ENCODE measurements around the gene MYCT1. TPM values are rescaled to one million over a fixed set of nuclear protein-coding genes. Genes with fewer than 3 reads are reported as not detected.
"Not testable (repeated sequence)": the region's sequence is repeated elsewhere in the genome, so short reads cannot be mapped to it uniquely, and the experiment has no call there.

MYCT1 gene, protein sequence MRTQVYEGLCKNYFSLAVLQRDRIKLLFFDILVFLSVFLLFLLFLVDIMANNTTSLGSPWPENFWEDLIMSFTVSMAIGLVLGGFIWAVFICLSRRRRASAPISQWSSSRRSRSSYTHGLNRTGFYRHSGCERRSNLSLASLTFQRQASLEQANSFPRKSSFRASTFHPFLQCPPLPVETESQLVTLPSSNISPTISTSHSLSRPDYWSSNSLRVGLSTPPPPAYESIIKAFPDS
- 112 and 156 TPM in 2 replicates for total RNA-seq

DNA sequence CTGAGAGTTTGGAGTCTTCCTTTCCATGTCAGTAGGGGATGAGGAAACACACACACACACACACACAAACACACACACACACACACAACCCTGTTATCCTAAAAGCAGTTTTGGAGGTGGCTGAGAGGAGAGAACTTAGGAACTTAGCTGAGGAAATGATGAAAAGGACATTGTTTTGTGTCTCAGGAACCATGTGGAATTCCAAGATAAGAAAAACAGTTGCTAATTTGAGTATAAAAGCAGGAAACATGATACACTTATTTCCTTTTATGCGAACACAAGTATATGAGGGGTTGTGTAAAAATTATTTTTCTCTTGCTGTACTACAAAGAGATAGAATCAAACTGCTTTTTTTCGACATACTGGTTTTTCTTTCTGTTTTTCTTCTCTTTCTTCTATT, at the start of gene MYCT1:
Gene MYCT1 (plus strand): TSS at position 264 of the 400 bp plus-strand sequence. CDS start 6 bp downstream, at position 270.
- DNase-seq (ENCODE audit: extremely low read depth, low read depth, low spot score), result peak; percentile 99

DNA sequence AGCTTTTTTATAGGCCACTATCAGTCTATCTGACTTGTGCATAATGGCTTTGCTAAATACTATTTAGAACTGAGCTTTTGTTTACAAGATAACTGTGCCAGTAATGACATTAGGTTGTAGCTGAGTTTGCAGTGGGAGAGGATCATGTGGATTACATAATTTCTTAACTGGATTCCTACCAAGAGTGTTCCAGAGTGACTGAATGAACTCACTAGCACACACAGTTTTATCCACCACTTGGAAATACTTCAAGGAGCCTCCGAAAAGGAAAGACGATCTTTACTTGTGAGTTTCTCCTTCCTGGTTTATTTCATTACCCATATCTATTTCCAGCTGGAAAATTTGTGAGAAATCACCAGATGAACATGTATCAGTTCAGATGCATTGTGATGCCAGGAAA, 49.6 kb upstream of the MYCT1 start:
- no peak for DNase-seq (ENCODE audit: extremely low read depth, low read depth, low spot score)

DNA sequence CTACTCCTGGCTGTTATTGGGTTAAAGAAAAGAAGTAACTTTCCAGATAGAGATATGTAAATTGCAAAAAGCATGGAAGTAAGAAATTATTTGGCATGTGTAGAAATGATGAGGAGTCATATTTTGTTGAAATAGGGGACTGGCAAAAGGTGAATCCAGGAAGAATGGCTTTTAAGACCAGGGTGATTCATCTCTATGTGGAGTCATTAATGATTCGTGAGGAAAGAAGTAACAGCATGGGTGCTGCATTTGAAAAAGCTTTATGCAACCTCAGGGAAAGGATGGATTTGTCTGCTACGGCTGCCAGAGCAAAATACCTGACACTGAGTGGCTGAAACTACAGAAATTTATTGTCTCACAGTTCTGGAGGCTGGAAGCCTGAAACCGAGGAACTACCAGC, 45.7 kb upstream of the MYCT1 start:
- no peak for DNase-seq (ENCODE audit: extremely low read depth, low read depth, low spot score)

DNA sequence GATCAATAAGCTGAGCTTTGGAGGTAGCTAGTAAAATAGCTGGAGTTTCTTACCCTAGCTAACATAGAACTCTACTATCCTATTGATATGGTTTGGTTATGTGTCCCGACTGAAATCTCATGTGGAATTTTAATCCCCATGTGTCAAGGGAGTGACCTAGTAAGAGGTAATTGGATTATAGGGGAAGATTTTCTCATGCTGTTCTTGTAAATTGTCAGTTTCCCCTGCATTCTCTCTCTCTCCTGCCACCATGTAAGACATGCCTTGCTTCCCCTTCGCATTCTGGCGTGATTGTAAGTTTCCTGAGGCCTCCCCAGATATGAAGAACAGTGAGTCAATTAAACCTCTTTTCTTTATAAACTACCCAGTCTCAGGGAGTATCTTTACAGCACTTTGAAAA, 35.9 kb upstream of the MYCT1 start:
- DNase-seq (ENCODE audit: extremely low read depth, low read depth, low spot score), result no peak

DNA sequence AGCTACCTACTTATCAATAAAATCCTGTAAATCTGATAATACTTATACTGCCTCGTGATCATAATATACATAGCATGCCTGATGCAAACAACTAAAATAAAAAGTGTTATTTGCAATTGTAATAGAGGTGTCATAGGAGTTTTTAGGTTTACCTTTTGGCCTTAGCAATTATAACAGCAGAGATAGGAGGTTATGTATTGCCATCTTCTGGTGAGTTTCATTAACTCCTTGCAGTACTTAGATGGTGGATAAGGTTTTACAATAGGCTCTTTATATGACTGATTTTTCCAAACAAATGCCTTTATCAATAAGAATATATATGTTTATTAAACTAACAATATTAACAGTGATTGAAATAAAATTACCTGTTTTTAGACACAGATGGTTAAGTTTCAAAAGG, 27.8 kb upstream of the MYCT1 start:
- DNase-seq (ENCODE audit: extremely low read depth, low read depth, low spot score), result no peak

DNA sequence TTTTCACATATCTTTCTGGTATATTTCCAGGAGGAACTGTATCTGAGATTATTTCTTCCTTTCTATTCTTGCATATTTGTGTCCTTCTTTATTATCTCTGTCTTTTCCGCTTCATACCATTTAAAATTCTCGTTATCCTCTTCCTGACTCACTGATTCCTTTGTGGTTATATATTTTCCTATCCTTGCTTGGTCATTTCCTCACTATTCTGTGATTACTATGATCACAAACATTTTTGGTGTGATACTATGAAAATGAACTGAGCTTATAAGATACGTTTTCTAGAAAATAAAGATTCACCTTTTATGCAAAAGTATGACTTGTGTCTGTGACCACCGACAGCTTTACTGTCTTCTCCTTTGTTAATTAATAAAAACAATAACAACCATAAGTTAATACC, 26.5 kb upstream of the MYCT1 start:
- DNase-seq (ENCODE audit: extremely low read depth, low read depth, low spot score), result no peak

DNA sequence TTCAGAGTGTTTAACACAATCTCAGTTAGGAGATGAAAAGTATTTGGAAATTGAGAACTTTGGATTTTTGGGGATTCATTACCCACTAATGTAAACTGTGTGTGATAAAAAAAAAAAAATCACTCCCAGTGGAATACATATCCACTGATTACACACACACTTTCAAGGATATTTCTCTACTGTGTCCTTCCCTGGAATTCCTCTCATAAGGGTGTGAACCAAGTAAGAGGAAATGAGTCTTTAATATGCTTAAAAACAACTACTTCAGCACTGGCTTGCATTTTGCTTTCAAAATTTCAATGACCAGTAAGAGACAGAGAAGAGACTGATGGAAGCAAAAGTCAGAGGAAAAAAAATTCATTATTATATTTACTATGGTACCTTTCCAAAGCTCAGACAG, 24.5 kb upstream of the MYCT1 start:
- no peak for DNase-seq (ENCODE audit: extremely low read depth, low read depth, low spot score)

DNA sequence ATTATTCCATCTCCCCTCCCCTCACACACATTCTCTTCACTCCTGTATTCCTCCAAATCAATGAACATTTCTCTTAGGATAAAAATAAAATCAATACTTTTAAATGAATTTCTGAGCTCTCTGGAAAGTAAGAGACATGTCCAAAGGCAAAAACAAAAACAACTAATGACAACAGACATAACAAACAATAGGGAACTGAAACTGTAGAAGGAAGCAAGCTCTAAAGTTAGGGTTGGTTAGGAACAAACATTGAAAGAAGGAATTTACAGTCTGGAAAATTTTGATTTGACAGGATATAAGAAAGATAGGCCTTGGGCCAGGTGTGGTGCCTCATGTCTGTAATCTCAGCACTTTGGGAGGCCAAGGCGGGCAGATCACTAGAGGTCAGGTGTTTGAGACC, 17.5 kb upstream of the MYCT1 start:
- no peak for DNase-seq (ENCODE audit: extremely low read depth, low read depth, low spot score)

DNA sequence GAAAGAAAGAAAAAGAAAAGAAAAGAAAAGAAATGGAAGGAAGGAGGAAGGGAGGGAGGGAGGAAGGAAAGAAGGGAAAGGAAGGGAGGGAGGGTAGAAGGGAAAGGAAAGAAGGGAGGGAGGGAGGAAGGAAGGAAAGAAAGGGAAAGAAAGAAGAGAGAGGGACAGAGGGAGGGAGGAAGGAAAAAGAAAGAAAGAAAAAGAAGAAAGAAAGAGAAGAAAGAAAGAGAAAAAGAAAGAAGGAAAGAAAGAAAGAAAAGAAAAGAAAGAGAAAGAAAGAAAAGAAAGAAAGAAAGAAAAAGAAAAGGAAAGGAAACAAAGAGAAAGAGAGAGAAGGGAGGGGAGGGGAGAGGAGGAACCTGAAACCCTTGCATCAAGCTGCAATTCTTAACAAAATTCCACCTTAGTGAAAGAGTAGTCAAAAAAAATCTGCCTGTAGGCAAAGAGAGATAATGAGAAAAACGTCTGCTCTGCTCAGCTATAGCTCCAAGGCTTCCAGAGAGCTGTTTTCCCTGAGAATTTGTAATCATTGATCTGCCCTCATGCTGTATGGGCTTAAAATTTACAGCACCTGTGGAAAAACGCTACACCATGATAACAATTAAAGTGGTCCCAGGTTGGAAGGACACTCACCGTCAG, 16.7 kb upstream of the MYCT1 start:
- no peak for DNase-seq (ENCODE audit: extremely low read depth, low read depth, low spot score)

DNA sequence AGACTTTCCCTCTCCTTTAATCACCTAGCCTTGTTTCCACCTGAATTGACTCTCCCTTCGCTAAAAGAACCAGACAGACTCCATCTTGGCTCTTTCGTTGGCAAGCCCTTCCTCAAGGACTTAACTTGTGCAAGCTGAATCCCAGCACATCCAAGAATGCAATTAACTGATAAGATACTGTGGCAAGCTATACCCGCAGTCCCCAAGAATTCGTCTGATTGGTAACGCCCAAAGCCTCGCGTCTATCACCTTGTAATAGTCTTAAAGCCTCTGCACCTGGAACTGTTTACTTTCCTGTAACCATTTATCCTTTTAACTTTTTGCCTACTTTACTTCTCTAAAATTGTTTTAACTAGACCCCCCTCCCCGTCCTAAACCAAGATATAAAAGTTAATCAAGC, 15.6 kb upstream of the MYCT1 start:
- no peak for DNase-seq (ENCODE audit: extremely low read depth, low read depth, low spot score)

DNA sequence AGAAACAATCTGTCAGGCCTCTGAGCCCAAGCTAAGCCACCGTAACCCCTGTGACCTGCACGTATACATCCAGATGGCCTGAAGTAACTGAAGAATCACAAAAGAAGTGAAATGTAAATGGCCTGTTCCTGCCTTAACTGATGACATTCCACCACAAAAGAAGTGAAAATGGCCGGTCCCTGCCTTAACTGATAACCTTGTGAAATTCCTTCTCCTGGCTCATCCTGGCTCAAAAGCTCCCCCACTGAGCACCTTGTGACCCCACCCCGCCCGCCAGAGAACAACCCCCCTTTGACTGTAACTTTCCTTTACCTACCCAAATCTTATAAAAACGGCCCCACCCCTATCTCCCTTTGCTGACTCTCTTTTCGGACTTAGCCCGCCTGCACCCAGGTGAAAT, 14.8 kb upstream of the MYCT1 start:
- not testable (repeated sequence) for DNase-seq (ENCODE audit: extremely low read depth, low read depth, low spot score)

DNA sequence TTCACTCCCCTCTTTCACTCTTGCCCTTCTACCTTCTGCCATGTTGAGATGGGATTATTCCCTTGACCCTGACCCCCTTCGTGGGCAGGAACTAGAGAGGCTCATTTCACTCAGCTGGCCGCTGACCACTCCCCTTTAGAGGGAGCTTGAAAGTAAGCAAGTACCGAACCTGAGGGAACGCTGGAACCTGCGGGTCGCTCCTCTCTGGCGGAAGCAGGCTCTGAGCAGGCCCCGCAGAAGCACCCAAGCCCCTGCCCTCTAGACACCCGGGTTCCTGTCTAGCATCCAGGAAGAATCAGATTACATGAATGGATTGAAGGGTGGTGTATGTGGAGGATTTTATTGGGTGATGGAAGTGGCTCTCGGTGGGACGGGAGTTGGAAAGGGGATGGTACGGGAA, 11.9 kb upstream of the MYCT1 start:
- DNase-seq (ENCODE audit: extremely low read depth, low read depth, low spot score), result no peak

DNA sequence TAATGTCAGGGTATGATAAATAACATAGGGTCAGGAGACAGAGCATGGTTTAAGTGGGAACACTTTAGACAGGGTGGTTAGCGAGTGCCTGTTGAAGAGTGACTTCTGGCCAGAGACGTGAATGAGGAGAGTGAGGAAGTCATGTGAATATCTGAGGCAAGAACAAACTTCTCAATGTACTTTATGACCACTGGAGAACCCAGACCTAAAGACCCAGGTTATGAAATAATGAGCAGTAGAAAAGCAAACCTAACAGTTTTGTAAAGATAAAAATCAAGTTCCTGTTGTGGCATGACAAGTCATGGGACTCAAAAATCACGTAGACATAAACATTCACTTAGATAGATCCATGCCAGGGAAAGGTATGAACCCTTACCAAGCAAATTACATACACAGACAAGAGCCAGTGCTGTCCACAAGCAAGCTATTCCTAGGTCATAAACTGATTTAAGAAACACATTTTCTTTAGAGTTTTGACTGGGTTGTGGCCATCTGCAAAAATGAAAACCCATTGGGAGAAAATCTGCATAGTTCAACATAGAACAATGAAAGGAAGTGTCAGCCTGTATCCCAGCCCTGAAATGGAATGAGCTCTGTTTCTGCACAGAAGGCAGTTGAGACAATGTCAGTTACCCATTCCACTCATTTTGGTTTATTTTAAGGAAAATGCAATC, 2.2 kb upstream of the MYCT1 start:
- no peak for DNase-seq (ENCODE audit: extremely low read depth, low read depth, low spot score)

DNA sequence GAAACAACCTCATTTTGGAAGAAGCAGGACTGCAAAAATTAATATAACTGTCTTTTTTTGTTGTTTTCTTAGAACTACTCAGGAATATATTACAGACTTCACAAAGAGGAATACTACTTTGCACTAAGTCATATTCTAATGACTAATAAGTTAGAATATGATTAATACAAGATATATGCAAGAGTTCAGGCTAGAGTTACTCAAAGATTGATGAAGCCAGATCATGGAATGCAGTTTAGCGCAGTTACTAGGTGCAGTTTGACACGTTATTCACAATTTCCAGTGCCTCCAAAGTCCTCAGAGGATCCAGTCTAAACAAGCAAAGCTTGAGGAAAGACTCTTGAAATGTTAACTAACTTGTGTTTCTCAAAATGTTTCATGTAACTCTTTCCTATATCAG, 1.2 kb upstream of the MYCT1 start:
- peak; percentile 68 for DNase-seq (ENCODE audit: extremely low read depth, low read depth, low spot score)

DNA sequence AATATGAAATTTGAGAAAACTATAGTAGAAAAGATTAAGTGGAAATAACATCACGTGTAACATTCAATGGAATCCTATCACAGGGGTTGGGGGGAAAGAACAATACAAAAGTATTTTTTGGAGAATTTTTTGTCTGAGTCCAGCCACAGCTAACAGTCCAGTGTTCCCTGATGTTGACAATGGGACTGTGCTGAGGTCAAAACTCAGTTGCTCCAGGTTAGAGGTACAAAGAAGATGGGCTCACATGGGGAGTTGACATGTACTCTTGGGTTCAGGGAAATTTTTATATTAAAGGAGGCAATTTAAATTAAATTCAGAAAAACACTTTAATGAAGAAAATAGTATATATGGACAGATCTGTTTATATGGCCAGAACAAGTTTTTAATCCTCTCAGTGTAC, 995 bp downstream of the MYCT1 start:
- DNase-seq (ENCODE audit: extremely low read depth, low read depth, low spot score), result no peak

DNA sequence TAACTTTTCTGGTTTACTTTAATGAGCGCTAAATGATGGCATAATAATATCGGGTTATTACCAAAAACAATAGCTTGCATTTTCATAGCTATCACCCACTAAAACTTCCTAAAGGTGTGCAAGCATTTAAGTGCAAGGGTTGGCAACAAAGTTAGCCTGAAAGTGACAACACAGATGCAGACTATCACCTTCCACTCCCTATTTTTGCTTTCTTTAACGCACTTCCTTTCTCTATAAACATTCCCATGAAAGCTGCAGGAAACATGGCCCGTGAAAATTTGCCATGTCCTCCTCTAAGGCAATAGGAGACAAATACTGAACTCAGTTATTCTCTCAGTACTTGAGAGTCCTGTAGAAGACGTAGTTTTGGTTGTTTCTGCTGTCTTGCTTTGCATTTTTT, 2.7 kb downstream of the MYCT1 start:
- no peak for DNase-seq (ENCODE audit: extremely low read depth, low read depth, low spot score)

DNA sequence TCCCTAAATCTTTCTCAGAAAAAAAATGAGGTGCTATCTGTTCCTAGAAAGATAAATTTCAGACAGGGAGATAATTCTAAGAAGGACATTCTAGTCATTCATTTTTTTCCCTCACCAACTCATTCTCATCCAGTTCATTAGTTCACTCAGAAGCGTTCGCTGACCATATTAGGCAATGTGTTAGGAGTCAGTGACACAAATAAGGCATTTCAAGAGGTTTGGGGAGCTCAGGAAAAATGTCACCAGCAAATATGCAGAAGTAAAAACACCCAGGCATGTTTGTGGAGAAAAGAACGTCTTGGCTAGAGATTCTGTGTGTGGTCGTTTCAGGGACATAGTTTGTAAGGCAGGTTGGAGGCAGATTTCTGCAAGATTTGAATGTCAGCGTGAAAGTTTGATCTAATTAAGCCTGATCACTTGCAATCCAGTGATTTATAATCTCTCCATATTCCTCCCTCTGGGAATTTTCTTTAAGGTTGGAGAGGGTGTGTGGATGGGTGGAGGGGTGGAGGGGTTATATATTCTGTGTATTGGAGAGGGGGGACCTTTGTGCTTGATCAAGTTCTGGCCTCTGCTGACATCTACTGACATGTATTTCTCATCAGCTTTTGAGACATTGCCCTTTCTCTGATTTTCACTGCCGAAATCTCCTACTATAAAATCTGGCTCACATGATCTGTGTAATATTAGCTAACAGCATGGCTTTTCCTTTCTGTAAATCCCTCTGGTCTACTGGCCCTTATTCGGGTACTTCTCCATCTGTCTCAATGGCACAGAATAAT, 3.6 kb downstream of the MYCT1 start:
- no peak for DNase-seq (ENCODE audit: extremely low read depth, low read depth, low spot score)

DNA sequence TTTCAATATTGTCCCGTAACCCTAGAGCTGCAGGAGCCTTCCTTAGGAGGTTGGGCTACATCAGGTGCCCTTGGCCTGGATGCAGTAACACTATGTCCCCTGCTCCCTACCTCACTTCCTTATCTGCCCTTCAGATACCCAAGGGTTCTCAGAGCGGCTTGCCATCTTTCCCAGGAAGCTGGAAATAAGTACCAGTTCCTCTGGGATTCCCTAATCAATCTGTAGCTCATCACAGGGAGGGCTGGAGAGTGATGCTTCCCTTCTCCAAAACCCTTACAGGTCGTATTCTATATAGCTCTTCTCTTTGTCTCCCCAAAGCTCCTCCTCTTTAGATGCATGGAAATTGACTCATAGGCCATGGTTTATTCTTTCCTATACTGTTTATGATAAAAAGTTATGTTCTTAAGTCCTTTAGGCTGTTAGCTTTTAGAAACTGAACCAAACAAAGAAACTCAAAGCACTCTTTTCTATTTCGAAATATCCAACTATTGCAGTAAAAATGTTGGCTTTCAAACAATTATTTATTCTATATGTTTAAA, 4.2 kb downstream of the MYCT1 start:
- no peak for DNase-seq (ENCODE audit: extremely low read depth, low read depth, low spot score)

DNA sequence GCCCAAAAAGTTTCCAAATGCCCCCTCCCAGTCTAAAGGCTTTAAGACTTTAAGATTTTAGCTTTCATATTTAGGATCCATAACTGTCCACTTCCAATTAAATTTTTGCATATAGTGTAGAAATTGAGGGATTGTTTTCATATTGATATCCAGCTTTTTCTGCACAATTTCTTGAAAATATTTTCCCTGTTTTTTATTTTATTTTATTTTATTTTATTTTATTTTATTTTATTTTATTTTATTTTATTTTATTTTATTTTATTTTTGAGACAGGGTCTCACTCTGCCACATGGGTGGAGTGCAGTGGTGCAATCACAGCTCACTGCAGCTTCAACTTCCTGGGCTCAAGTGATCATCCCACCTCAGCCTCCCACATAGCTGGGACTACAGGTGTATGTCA, 6.1 kb downstream of the MYCT1 start:
- not testable (repeated sequence) for DNase-seq (ENCODE audit: extremely low read depth, low read depth, low spot score)

DNA sequence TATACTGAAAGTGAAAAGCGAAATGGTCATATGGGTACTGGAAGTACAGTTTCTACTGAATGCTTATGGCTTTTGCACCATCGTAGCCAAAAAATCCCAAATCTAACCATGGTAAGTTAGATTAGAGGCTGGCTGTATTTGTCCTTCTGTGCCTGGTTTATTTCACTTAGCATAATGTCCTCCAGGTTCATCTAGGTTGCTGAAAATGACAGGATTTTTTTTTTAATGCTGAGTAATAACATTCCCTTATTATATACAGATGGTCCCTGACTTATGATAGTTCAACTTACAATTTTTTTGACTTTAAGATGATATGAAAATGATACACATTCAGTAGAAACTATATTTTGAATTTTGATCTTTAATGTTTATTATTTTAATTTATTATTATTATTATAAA, 7.6 kb downstream of the MYCT1 start:
- no peak for DNase-seq (ENCODE audit: extremely low read depth, low read depth, low spot score)

DNA sequence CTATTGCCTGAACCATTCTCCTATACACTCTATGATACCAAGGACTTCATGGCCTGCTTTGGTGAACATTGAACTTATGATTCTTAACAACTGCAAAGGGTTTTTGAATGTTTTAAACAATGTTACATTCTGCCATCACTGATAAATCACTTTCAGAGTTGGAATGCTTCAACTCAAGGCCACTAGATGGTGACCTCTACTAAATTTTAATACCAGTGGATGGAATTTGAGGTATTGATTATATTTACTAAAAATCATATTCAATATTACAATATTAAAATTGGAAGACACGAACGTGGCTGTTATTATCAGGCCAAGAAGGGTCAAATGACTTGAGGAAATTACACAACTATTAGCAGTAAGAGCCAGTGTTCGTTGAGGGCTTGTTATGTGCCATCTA, 18.6 kb downstream of the MYCT1 start:
- DNase-seq (ENCODE audit: extremely low read depth, low read depth, low spot score), result no peak

Data from glomerular endothelial cell (primary cell).